ENCODE measurements around the gene DCTPP1.

The DCTPP1 gene

DNA sequence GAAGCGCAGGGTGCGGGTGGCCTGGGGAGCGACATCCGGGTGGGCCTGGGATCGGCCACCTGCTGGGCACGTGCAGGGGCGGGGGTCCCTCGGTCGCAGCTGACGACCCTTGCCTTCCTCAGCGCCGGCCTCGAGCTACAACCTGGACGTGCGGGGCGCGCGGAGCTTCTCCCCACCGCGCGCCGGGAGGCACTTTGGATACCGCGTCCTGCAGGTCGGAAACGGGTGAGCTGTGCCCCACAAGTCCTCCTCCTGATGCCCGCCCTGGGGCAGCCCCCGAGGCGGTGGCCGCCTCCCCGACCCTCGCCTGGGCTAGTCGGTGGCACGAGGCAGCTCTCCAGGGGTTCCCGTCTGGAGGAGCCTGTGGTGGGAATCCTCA lies 44.2 kb upstream of the DCTPP1 start:
- Histone ChIP-seq H3K23ac (ENCODE audit: low read length) (no peak overlapping the region), H3K4me1 (ENCODE audit: control insufficient read depth, low read depth, low read length) (no peaks in the 10 kb centered on the region), H4K8ac (ENCODE audit: low read depth, low read length) (no peak overlapping the region), H3K79me1 (ENCODE audit: low read length) (no peaks in the 10 kb centered on the region), H3K4ac (ENCODE audit: low read depth, low read length) (no peak overlapping the region), H3K4me2 (ENCODE audit: low read length) (no peak overlapping the region), H3K36me3 (ENCODE audit: control insufficient read depth, insufficient read depth, low read length) (no peaks in the 10 kb centered on the region), H3K56ac (ENCODE audit: low read length) (no peak overlapping the region), H4K5ac (ENCODE audit: low read length) (no peak overlapping the region), H2AK5ac (ENCODE audit: low read length) (no peak overlapping the region), H3K27me3 (ENCODE audit: insufficient read depth, low read length, poor library complexity) (no peaks in the 10 kb centered on the region), H3K4me3 (ENCODE audit: low read length) (no peak overlapping the region), H3K79me2 (ENCODE audit: control insufficient read depth, insufficient read depth, low read length) (no peaks in the 10 kb centered on the region), H3K27ac (ENCODE audit: low read depth, low read length) (no peak overlapping the region), H2BK5ac (ENCODE audit: low read length) (no peak overlapping the region), H2BK15ac (replicated peaks; ENCODE audit: low read depth) (no peak overlapping the region), H2BK120ac (ENCODE audit: low read depth, low read length) (no peak overlapping the region), H3K18ac (ENCODE audit: low read length) (no peak overlapping the region), H3K9ac (ENCODE audit: low read length) (no peak overlapping the region)
- DNase-seq = no peak
- no CpG with 5 or more reads among the region's 35 CpGs for WGBS (ENCODE audit: extremely low coverage, insufficient coverage, low lambda C conversion rate)

DNA sequence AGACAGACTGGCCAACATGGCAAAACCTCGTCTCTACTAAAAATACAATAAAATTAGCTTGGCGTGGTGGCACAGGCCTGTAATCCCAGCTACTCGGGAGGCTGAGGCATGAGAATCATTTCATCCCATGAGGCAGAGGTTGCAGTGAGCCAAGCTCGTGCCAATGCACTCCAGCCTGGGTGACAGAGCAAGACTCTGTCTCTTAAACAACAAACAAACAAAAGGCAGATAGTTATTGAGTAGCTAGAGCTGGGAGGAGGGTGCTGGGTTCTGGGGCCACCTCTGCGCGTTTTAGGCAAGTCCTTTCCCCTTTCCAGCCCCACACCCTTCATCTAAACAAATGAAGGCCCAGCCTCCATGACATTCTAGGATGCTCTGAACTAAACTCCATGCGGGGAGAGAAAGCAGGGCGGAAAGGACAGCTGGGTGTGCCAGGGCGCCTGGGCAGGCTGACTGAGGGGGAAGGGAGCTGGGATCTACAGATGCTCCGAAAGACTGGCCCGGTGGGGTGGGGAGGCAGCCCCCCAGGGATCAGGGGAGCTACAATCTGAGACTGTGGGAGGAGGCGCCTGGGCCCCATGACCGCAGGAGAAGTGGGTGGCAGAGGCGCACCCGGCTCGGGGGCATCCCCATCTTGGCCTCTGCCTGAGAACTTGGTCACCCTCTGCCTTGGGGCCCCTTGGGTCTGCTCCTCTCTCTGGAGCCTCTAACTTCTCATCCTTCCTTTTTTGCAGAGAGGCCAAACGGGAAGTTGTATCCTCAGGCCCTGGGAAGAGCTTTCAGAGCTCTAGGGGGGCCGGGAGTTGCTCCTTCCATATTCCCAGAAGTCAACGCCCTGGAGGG lies 43.6 kb upstream of the DCTPP1 start:
- H3K56ac ChIP-seq (ENCODE audit: low read length) = no peak overlapping the region
- no peak overlapping the region for H3K4me3 ChIP-seq (ENCODE audit: low read length)
- H3K27ac ChIP-seq (ENCODE audit: low read depth, low read length) = no peak overlapping the region
- H2BK120ac ChIP-seq (ENCODE audit: low read depth, low read length) = no peak overlapping the region
- no peaks in the 10 kb centered on the region for H3K4me1 ChIP-seq (ENCODE audit: control insufficient read depth, low read depth, low read length)
- H2BK5ac ChIP-seq (ENCODE audit: low read length) = no peak overlapping the region
- DNase-seq = no peak
- H3K79me1 ChIP-seq (ENCODE audit: low read length) = no peaks in the 10 kb centered on the region
- no peak overlapping the region for H4K5ac ChIP-seq (ENCODE audit: low read length)
- no peak overlapping the region for H2AK5ac ChIP-seq (ENCODE audit: low read length)
- no peak overlapping the region for H3K4me2 ChIP-seq (ENCODE audit: low read length)
- H3K9ac ChIP-seq (ENCODE audit: low read length) = no peak overlapping the region
- no peak overlapping the region for H3K23ac ChIP-seq (ENCODE audit: low read length)
- H4K8ac ChIP-seq (ENCODE audit: low read depth, low read length) = no peak overlapping the region
- H3K27me3 ChIP-seq (ENCODE audit: insufficient read depth, low read length, poor library complexity) = no peaks in the 10 kb centered on the region
- H3K18ac ChIP-seq (ENCODE audit: low read length) = no peak overlapping the region
- H3K36me3 ChIP-seq (ENCODE audit: control insufficient read depth, insufficient read depth, low read length) = no peaks in the 10 kb centered on the region
- no peaks in the 10 kb centered on the region for H3K79me2 ChIP-seq (ENCODE audit: control insufficient read depth, insufficient read depth, low read length)
- WGBS (ENCODE audit: extremely low coverage, insufficient coverage, low lambda C conversion rate) = no CpG with 5 or more reads among the region's 19 CpGs
- no peak overlapping the region for H3K4ac ChIP-seq (ENCODE audit: low read depth, low read length)
- no peak overlapping the region for H2BK15ac ChIP-seq (replicated peaks; ENCODE audit: low read depth)

DNA sequence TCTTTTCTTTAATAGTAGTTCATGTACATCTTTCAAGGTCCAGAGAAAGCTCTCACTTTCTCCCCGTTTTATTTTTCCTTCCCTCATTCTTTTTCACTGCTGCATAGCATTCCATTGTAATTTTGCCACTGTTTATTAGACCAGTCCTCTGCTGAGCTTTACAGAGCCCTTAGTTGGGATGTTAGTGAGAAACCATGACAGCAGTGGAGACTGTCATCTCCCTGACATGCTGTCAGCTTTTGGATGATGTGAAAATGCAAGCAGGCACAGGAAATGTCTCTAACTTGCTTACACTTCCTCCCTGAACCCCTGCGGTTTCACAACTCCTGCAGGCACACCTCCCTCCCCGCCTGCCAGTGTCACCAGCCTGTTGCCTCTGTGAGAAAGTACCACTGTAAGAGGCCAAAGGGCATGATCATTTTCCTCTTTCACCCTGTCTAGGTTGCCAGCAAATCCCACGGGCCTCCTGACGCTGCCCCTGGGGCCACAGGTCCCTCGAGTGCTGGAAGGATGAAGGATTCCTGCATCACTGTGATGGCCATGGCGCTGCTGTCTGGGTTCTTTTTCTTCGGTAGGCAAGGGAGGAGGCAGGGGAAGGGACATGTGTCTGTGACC lies 42.6 kb upstream of the DCTPP1 start, which contains the start of gene ITGAL:
ITGAL (plus strand) TSS at position 415 of the 615 bp plus-strand sequence; CDS start at position 511, 96 bp downstream.
- Histone ChIP-seq H3K23ac (ENCODE audit: low read length) (no peak within 1 kb of the TSS), H3K18ac (ENCODE audit: low read length) (no peak within 1 kb of the TSS), H2BK15ac (replicated peaks; ENCODE audit: low read depth) (no peak within 1 kb of the TSS), H3K79me2 (ENCODE audit: control insufficient read depth, insufficient read depth, low read length) (no peaks in the 10 kb centered on the region), H2BK120ac (ENCODE audit: low read depth, low read length) (no peak within 1 kb of the TSS), H3K9ac (ENCODE audit: low read length) (no peak within 1 kb of the TSS), H4K5ac (ENCODE audit: low read length) (no peak within 1 kb of the TSS), H3K36me3 (ENCODE audit: control insufficient read depth, insufficient read depth, low read length) (no peaks in the 10 kb centered on the region), H2AK5ac (ENCODE audit: low read length) (no peak within 1 kb of the TSS), H4K8ac (ENCODE audit: low read depth, low read length) (no peak within 1 kb of the TSS), H3K27ac (ENCODE audit: low read depth, low read length) (no peak within 1 kb of the TSS), H3K56ac (ENCODE audit: low read length) (no peak within 1 kb of the TSS), H3K4me3 (ENCODE audit: low read length) (no peak within 1 kb of the TSS), H3K4me2 (ENCODE audit: low read length) (no peak within 1 kb of the TSS), H3K4me1 (ENCODE audit: control insufficient read depth, low read depth, low read length) (no peaks in the 10 kb centered on the region), H3K4ac (ENCODE audit: low read depth, low read length) (no peak within 1 kb of the TSS), H2BK5ac (ENCODE audit: low read length) (no peak within 1 kb of the TSS), H3K27me3 (ENCODE audit: insufficient read depth, low read length, poor library complexity) (no peaks in the 10 kb centered on the region), H3K79me1 (ENCODE audit: low read length) (no peaks in the 10 kb centered on the region)
- DNase-seq = peak; percentile 6
- WGBS (ENCODE audit: extremely low coverage, insufficient coverage, low lambda C conversion rate) = no CpG with 5 or more reads among the region's 8 CpGs

DNA sequence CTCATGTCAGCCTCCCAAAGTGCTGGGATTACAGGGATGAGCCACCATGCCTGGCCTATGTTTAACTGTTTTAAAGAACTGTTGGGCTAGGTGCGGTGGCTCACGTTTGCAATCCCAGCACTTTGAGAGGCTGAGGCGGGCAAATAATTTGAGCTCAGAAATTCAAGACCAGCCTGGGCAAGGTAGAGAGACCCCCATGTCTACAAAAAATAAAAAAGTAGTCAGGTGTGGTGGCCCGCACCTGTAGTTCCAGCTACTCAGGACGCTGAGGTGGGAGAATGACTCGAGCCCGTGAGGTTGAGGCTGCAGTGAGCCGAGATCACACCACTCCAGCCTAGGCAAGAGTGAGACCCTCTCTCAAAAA lies 40.8 kb upstream of the DCTPP1 start:
- Histone ChIP-seq H3K27ac (ENCODE audit: low read depth, low read length) (no peak overlapping the region), H2BK120ac (ENCODE audit: low read depth, low read length) (no peak overlapping the region), H3K4me3 (ENCODE audit: low read length) (no peak overlapping the region), H2AK5ac (ENCODE audit: low read length) (no peak overlapping the region), H4K8ac (ENCODE audit: low read depth, low read length) (no peak overlapping the region), H3K79me2 (ENCODE audit: control insufficient read depth, insufficient read depth, low read length) (no peaks in the 10 kb centered on the region), H2BK5ac (ENCODE audit: low read length) (no peak overlapping the region), H3K4me2 (ENCODE audit: low read length) (no peak overlapping the region), H4K5ac (ENCODE audit: low read length) (no peak overlapping the region), H3K9ac (ENCODE audit: low read length) (no peak overlapping the region), H3K23ac (ENCODE audit: low read length) (no peak overlapping the region), H3K27me3 (ENCODE audit: insufficient read depth, low read length, poor library complexity) (no peaks in the 10 kb centered on the region), H3K56ac (ENCODE audit: low read length) (no peak overlapping the region), H3K4ac (ENCODE audit: low read depth, low read length) (no peak overlapping the region), H3K79me1 (ENCODE audit: low read length) (no peaks in the 10 kb centered on the region), H2BK15ac (replicated peaks; ENCODE audit: low read depth) (no peak overlapping the region), H3K18ac (ENCODE audit: low read length) (no peak overlapping the region), H3K36me3 (ENCODE audit: control insufficient read depth, insufficient read depth, low read length) (no peaks in the 10 kb centered on the region), H3K4me1 (ENCODE audit: control insufficient read depth, low read depth, low read length) (no peaks in the 10 kb centered on the region)
- no CpG with 5 or more reads among the region's 8 CpGs for WGBS (ENCODE audit: extremely low coverage, insufficient coverage, low lambda C conversion rate)
- DNase-seq = no peak

DNA sequence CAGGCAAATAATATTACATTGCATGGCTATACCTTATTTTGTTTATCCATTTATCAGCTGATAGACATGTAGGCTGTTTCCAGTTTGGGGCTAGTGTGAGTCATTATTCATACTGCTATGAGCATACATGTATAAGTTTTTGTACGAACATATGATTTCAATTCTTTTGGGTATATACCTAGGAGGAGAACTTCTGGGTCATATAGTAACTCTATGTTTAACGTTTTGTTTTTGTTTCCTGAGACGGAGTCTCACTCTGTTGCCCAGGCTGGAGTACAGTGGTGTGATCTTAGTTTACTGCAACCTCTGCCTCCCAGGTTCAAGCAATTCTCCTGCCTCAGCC lies 40.3 kb upstream of the DCTPP1 start:
- H2BK120ac ChIP-seq (ENCODE audit: low read depth, low read length) = no peak overlapping the region
- no peak overlapping the region for H3K23ac ChIP-seq (ENCODE audit: low read length)
- no peak overlapping the region for H4K5ac ChIP-seq (ENCODE audit: low read length)
- H3K4me2 ChIP-seq (ENCODE audit: low read length) = no peak overlapping the region
- H3K4ac ChIP-seq (ENCODE audit: low read depth, low read length) = no peak overlapping the region
- H2AK5ac ChIP-seq (ENCODE audit: low read length) = no peak overlapping the region
- no peaks in the 10 kb centered on the region for H3K79me1 ChIP-seq (ENCODE audit: low read length)
- H3K4me1 ChIP-seq (ENCODE audit: control insufficient read depth, low read depth, low read length) = no peaks in the 10 kb centered on the region
- H3K36me3 ChIP-seq (ENCODE audit: control insufficient read depth, insufficient read depth, low read length) = no peaks in the 10 kb centered on the region
- no peak overlapping the region for H3K18ac ChIP-seq (ENCODE audit: low read length)
- no peaks in the 10 kb centered on the region for H3K79me2 ChIP-seq (ENCODE audit: control insufficient read depth, insufficient read depth, low read length)
- H3K4me3 ChIP-seq (ENCODE audit: low read length) = no peak overlapping the region
- no peak overlapping the region for H4K8ac ChIP-seq (ENCODE audit: low read depth, low read length)
- no peak overlapping the region for H3K9ac ChIP-seq (ENCODE audit: low read length)
- DNase-seq = no peak
- H3K56ac ChIP-seq (ENCODE audit: low read length) = no peak overlapping the region
- WGBS (ENCODE audit: extremely low coverage, insufficient coverage, low lambda C conversion rate) = no CpG with 5 or more reads among the region's 3 CpGs
- no peak overlapping the region for H3K27ac ChIP-seq (ENCODE audit: low read depth, low read length)
- no peaks in the 10 kb centered on the region for H3K27me3 ChIP-seq (ENCODE audit: insufficient read depth, low read length, poor library complexity)
- H2BK5ac ChIP-seq (ENCODE audit: low read length) = no peak overlapping the region
- no peak overlapping the region for H2BK15ac ChIP-seq (replicated peaks; ENCODE audit: low read depth)
